Endometrial microvascular endothelial cells (primary cell): ENCODE results near the gene PRCP. TPM values are rescaled to one million over a fixed set of nuclear protein-coding genes. Genes with fewer than 3 reads are reported as not detected.

Experiments
- in situ Hi-C: cut with HindIII; loops from 2 replicates; pipeline ENCODE4 v1.10.0; 2017; ENCODE audit warnings: low sequenced_read_pairs, low pct_unique_long_range_greater_than_20kb; ENCODE audit errors: inconsistent ontology term
- total RNA-seq: library from RNA; depleted of rRNA; stranded (reverse); fragments of >200 nt; gene quantifications from one replicate; pipeline ENCODE4 v1.2.3, GENCODE V29; 2015; ENCODE audit errors: inconsistent ontology term

Gene PRCP
- total RNA-seq, 1 donor from 2014 or later: 55.9 TPM

DNA sequence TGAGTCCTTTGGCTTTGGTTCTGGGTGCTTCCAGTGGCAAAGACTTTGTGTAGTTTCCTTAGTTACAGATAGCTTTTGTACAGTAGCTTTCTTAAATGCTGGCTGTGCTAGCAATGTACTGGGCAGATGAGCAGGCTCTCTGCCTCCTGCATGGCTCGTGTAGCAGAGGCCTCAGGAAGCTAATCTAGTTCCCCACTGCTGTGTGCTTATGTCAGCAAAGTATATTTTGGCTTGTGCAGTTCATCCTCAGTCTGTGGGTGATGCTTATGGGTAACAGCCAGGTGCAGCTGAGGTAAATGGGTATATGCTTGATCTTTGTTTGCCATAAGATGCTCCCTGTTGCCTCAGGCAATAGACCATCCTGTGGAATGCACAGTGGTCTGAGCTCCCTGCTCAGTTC, 97.5 kb downstream of the PRCP start:
- in situ Hi-C loops: no loop called here

DNA sequence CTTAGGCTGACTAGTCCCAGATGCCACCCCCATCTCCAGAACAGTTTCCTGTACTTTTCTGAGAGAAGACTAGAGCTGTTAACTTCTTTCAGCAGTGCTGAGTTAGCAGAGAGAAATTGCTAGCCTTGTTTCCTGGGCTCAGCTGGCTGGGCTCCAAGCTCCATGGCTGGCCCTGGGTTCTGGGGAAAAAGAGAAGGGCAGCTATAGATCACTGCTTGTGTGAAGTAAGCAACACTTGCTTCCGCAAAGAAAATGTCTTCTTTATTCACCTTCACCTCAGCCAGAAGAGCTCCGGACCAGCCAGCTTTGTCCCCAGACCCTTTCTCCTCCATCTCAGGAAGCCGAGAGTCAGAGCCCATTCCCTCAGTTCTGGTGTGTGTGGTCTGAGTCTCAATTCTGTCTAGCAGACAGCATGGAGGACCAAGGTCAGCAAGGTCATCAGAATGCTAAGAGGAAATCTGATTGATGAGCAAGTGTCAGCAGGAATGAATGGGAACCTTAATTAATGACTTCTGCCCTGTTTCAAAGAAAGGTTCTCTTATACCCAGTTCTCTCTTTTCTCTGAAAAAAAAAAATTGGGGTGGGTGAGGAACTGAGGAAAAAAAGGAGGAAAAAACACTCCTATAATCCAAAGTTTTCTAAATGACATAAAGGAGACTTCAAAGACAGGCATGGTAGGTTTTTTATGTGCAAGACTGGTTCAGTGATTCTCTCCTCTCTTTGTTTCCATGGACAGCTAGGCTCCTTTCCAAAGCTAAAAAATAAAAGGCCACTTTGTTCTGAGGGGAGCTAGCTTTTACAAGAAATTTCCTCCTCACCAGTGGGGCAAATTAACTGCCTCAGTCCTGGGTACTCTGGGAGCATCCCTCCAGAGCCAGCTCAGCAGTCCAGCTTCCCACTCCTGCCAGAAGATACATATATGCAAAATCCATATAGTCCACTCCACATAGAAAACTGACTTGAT, 103.0 kb downstream of the PRCP start:
- in situ Hi-C loops: no loop called here

DNA sequence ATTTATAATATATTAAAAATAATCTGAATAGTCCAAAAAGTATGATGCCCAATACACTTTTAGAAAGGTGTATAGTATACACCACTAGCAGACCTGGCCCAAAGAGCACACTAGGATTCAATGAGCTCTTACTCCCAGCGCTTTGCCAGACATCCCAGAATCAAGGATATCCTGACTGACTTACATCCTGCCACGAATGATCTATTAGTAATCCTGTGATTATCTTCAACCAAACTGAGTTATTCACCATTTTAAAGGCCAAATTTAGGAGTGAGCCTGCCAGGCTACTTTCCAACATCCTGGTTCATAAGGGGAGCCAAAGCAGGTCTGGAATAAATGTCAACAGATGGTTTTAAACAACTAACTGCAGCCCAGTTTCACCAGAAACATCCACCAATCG, 105.7 kb downstream of the PRCP start:
- in situ Hi-C loops: no loop called here

DNA sequence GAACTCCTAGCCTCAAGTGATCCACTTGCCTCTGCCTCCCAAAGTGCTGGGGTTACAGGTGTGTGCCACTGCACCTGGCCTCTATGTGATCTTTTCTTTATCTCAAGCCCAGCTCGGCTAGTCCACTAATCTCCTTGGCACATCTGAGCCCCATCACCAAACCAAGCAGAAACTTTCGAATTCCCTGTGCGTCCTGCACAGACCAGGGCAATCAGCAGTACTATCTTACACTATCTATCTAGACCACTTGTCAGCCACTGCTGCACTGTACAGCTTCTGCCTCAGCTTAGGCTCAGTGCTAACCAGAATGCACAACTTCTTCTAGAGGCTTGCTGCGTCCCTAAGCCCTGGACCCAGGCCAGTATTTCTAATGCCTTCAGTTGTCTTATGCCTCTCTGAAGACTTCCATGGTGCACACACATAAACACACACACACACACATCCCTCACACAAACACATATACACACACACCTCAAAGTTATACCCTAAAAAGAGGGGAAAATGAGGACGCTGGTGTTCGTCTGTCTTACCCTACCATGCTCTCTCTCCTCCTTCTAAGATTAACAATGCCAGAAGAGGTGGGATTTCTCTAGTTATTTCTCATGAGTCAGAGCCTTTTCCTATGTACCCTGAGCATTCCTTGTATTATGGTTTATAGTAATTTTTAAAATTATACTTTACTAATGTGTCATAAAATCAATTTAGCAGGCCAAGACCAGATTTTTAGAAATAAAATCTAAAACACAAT, 107.2 kb downstream of the PRCP start:
- in situ Hi-C loops: no loop called here

DNA sequence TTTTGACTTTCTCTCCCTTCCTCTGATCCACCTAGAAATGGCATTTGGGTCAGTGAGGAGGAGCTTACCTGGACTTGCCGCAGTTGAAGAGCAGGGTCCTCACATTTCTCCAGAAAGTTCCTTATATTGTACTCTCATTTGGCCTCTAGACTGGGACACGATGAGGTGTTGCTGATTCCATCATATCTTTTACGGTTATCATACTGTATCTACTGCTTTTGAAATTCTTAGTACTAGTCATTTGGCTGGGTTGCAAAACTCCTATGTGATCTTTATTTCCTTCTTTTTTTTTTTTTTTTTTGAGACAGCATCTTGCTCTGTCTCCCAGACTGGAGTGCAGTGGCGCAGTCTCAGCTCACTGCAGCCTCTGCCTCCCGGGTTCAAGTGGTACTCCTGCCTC, 107.9 kb downstream of the PRCP start:
- in situ Hi-C loops: no loop called here

DNA sequence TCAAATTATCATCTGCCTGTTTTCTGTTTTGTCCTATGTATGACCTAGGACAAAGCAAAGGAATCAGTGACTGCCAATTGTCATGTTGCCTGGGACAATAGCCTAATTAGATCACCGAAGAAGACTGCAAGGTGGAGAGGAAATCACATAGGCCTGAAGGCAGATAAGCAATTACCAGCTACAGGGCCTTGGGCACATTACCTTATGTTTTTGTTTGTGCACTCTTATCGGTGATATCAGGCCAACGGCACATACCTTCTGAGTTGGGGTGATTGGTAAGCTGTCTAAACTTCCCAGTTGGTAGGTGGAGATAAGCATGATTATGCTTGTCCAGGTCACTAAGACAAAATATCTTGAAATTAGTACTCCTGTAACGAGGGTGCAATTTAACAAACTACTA, 108.5 kb downstream of the PRCP start:
- in situ Hi-C loops: no loop called here

DNA sequence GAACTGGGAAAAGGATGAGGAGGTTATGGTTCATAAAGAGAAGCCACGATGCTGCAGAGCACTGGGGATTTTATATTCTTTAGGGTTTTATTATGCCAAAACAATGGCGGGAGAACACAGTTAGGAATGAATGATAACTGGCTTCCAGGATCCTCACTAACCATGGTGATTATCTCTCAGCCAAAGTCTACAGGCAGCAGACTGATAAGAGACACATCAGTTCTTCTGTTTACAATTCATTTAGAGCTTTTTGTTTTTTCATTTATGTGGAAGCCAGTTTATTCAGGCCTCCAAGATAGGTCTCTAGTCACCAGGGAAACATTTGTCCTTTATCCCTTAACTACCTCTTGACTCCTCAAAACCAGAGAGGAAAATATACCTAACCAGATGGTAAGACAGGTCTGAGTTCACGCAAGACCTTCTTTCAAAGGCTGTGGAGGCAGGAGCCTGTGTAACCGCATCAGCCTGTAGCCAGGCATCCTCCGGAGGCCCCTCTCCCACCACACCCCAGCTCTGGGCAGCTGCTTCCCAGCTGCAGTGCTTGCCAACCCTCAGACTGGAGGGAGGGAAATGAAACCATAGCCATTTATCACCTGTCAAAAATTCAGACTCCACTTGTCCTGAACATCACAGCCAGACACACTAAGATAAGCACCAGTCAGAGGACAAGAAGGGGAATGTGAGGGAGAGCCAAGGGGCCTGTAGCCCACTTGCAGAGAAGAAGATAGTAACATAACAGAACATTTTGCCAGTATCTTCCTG, 109.3 kb downstream of the PRCP start:
- in situ Hi-C loops: no loop called here

DNA sequence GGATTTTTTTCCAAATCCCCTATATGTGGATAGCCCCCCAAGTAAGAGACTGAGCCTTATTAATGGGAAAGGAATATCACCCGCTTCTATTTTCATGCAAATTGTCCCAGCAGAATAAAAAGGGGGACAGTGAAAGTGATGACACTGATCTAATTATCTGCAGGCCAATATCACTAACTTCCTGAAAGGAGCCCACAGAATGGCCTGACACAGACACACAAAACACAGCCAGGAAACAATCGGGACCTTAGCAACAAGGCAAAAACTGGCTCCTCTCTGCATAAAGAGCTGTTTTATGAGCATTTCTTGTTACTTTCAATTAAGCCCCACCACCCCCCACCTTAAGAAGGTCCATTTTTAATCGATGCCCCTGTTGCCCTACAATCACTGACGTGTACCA, 112.2 kb downstream of the PRCP start:
- in situ Hi-C loops: no loop called here

DNA sequence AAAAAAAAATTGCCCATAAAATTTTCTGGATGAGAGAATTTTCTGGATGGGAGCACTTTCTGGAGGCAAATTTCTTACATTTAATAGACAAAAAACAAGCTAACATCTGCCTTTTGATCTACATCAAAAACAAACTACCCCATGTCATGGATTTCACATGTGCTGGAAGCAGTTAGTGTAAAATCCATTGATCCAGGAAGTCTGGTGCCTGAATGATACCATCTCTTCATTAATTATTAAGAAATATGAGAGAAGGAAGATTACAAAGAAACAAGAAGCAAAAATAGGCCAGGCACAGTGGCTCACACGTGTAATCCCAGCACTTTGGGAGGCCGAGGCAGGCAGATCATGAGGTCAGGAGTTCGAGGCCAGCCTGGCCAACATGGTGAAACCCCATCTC, 113.4 kb downstream of the PRCP start:
- in situ Hi-C loops: no loop called here

DNA sequence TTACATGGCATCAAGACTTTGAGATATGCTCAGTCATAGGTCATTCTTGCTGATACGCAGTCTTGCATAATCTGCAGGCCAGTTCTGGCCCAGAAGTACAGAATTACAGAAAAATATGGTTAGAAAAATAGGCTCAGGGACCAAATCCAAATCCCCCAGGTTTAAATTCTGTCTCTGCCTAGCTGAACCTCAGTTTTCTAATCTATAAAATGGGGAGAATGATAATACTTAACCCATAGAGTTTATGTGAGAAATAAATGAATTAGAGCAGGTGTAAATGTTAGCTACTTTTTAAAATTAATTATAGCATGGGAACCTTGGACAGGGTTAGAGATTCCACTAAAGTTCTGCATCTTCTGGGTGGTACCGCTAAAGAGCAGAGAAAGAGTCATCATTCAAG, 114.2 kb downstream of the PRCP start:
- in situ Hi-C loops: no loop called here

DNA sequence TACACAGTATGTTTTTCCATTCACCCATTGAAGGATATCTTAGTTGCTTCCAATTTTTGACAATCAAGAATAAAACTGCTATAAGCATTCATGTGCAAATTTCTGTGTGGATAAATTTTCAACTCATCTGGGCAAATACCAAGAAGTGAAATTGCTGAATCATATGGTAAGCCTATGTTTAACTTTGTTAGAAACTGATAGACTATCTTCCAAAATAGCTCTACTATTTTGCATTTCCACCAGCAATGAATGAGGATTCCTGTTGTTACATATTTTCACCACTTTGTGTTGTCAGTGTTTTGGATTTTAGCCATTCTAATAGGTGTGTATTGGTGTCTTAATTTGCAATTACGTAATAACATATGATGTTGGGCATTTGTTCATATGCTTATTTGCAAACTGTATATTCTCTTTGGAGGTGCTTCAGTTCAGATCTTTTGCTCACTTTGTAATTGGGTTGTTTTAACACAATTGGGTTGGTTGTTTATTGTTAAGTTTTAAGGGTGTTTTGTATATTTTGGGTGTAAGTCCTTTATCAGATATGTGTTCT, 117.3 kb downstream of the PRCP start:
- in situ Hi-C loops: no loop called here

DNA sequence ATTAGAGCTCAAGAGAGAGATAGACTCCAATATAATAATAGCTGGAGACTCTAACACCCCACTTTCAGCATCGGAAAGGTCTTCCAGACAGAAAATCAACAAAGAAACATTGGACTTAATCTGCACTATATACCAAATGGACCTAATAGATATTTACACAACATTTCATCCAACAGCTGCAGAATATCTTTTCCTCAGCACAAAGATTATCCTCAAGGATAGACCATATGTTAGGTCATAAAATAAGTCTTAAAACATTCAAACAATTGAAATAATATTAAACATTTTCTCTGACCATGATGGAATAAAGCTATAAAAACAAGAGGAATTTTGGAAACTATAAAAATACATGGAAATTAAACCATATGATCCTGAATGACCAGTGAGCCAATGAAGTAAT, 121.5 kb downstream of the PRCP start:
- in situ Hi-C loops: no loop called here

DNA sequence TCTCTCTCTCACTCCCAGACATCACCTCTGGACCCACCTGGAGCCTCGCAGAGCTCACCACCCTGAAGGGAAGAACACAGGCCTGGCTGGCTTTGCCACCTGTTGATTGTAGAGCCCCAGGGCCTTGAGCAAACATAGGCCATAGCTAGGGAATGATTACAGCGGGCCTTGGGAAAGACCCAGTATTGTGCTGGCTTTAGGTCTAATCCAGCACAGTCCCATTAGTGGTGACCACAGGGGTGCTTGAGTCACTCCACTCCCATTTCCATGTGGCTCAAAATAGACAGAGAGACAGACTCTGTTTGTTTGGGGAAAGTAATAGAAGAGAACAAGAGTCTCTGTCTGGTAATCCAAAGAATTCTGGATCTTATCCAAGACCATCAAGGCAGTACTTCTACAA, 123.9 kb downstream of the PRCP start:
- in situ Hi-C loops: no loop called here

DNA sequence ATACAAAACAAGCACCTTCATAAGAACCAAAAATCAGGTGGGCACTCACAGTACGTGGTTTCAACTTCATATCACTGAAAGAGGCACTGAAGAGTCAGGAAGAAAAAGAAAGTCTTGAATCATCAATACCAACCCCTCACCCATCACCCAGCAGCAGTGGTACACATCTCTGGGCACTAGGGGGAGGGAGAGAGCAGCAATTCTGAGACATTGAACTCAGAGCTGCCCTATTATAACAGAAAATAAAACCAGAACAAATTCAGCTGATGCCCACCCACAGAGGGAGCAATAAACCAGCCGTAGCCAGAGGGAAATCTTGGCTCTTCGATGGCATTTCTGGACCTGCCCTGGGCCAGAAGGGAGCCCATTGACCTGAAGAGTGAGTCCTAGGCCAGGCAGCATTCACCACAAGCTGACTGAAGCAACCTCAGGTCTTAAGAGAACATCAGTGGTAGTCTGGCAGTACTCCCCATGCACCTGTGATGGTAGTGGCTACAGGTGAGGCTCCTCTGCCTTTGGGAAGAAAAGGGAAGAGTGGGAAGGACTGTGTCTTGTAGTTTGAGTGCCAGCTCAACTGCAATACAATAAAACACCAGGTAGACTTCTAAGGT, 124.4 kb downstream of the PRCP start:
- in situ Hi-C loops: no loop called here

DNA sequence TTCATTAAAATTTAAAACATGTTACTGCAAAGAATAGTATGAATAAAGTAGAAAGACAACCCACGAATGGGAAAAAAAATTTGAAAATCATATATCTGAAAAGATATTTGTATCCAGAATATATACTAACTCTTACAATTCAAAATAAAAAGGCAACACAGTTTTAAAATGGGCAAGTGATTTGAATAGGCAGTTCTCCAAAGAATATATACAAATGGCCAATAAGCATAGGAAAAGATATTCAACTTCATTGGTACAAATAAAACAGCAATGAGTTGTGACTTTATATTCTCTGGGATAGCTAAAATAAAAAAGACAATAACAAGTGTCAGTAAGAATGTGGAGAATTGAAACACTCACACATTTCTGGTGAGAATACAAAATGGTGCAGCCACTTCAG, 125.0 kb downstream of the PRCP start:
- in situ Hi-C loops: no loop called here
